ENCODE results near the gene RPS19. TPM values are rescaled to one million over a fixed set of nuclear protein-coding genes. Genes with fewer than 3 reads are reported as not detected.

The RPS19 gene
- total RNA-seq, 1 donor from 2014 or later, result 1,837 TPM

DNA sequence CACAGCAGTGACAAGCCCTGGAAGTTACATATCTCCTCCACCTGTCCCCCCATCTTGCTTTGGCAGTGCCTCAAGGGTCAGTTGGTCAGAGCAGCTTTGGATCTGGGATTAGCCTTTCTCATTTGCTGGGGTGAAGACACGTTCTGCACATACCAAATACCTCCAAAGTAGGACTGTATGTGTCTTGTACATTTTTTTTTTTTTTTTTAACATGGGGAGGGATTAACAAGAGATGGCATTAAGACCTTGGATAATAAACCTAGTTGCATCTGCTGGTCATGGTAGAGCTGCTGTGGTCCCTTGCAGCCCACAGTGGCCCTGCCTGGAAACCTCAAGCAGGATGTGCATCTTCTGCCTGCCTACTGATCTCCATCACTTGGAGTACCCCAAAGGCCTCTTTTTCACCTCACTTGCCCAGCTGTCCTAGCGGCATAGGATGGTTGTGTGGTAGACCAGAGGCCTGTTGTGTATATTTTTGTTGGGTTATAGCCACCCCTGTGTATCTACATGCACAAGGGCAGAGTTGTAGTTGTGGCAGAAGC is 2.5 kb downstream of the RPS19 start:
- no peak for DNase-seq (ENCODE audit: extremely low spot score, unreplicated experiment)
- H3K9me3 Mint-ChIP-seq (ENCODE audit: unreplicated experiment), result no peaks in the 10 kb centered on the region
- peak overlapping the region; percentile 18 for H3K4me3 Mint-ChIP-seq (ENCODE audit: unreplicated experiment)
- TF ChIP-seq, protein P1, sequence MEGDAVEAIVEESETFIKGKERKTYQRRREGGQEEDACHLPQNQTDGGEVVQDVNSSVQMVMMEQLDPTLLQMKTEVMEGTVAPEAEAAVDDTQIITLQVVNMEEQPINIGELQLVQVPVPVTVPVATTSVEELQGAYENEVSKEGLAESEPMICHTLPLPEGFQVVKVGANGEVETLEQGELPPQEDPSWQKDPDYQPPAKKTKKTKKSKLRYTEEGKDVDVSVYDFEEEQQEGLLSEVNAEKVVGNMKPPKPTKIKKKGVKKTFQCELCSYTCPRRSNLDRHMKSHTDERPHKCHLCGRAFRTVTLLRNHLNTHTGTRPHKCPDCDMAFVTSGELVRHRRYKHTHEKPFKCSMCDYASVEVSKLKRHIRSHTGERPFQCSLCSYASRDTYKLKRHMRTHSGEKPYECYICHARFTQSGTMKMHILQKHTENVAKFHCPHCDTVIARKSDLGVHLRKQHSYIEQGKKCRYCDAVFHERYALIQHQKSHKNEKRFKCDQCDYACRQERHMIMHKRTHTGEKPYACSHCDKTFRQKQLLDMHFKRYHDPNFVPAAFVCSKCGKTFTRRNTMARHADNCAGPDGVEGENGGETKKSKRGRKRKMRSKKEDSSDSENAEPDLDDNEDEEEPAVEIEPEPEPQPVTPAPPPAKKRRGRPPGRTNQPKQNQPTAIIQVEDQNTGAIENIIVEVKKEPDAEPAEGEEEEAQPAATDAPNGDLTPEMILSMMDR (IDR thresholded peaks at IDR 0.05), result no peak
- peaks cover 42% of the 10 kb centered on the region for H3K36me3 Mint-ChIP-seq (ENCODE audit: unreplicated experiment)
- H3K4me1 Mint-ChIP-seq (ENCODE audit: unreplicated experiment), result peaks cover 36% of the 10 kb centered on the region
- peaks cover under 1% of the 10 kb centered on the region for H3K27me3 Mint-ChIP-seq (ENCODE audit: unreplicated experiment)
- H3K27ac Mint-ChIP-seq (ENCODE audit: unreplicated experiment), result no peak overlapping the region

DNA sequence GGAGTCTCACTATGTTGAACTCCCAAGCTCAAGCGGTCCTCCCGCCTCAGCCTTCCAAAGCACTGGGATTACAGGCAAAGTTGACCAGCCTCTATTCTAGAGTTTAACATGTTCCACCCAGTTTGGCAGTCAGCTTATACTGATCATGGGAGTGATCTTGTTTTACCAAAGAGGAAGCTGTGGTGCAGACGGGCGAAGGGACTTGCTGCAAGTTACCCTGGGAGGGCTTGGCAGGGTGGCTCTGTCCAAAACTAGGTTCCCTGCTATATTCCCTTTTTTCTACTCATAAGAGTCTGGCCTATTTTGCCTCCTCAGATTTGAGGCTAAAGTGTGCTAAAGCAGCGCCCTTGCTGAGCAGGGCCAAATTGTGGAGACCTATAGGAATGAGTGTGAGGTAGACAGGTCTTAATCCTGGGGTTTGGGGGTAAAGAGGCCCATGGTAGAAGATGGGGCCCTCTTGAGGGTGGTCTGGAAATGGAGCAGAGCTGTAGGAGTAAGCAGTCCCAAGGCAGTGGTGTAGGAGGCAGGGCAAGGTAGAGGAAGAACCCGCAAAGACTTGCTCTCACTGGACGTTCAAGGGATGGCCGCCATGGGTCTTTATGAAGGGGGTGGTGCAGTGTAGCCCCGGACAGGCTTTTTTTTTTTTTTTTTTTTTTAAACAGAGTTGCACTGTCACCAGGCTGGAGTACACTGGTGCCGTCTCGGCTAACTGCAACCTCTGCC is 3.3 kb downstream of the RPS19 start:
- H3K36me3 Mint-ChIP-seq (ENCODE audit: unreplicated experiment), result peaks cover 48% of the 10 kb centered on the region
- no peak overlapping the region for H3K4me3 Mint-ChIP-seq (ENCODE audit: unreplicated experiment)
- TF ChIP-seq, protein P1 (IDR thresholded peaks at IDR 0.05), result no peak
- no peak overlapping the region for H3K27ac Mint-ChIP-seq (ENCODE audit: unreplicated experiment)
- no peaks in the 10 kb centered on the region for H3K9me3 Mint-ChIP-seq (ENCODE audit: unreplicated experiment)
- H3K27me3 Mint-ChIP-seq (ENCODE audit: unreplicated experiment), result no peaks in the 10 kb centered on the region
- DNase-seq (ENCODE audit: extremely low spot score, unreplicated experiment), result no peak
- H3K4me1 Mint-ChIP-seq (ENCODE audit: unreplicated experiment), result peaks cover 36% of the 10 kb centered on the region

DNA sequence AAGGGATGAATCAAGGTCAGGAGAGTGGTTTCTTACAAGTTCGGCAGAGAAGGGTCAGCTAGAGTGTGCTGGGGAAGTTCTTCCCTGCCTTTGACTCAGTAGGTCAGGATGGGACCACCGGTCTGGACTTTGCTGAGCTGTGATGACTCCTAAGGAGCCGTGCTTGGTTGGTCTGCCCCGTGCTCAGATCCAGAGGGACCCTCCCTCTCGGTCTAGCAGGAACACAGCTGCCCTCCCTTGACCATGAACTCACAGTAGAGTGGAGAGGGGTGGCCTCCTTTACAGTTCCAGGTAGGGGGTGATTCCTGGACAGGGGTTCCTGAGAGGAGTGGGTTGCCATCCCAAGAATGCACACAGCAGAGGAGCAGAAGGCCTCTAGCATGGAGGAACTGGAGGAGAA is 4.3 kb downstream of the RPS19 start:
- peaks cover 51% of the 10 kb centered on the region for H3K36me3 Mint-ChIP-seq (ENCODE audit: unreplicated experiment)
- H3K27ac Mint-ChIP-seq (ENCODE audit: unreplicated experiment), result no peak overlapping the region
- H3K27me3 Mint-ChIP-seq (ENCODE audit: unreplicated experiment), result no peaks in the 10 kb centered on the region

DNA sequence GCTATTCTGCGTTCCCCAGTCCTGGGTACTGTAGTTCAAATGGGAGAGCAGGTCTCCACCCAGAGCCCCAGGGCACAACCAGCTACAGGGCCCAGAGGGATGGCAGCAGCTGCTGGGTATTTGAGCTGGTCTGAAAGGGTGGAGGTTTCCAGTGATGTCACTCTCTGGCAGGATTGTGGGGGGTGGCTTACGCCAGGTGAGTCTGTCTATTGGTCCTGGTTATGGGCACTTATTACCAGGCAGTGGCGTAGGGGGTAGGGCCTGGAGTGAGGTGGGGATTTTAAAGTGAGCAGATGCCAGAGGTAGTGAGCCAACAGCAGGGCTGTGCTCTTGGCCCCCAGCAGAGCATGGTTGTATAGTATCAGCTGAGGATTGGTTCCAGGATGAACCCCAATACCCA is 6.2 kb downstream of the RPS19 start:
- Mint-ChIP-seq H3K36me3 (ENCODE audit: unreplicated experiment) (peaks cover 57% of the 10 kb centered on the region), H3K27ac (ENCODE audit: unreplicated experiment) (no peak overlapping the region), H3K4me3 (ENCODE audit: unreplicated experiment) (no peak overlapping the region), H3K4me1 (ENCODE audit: unreplicated experiment) (peaks cover 26% of the 10 kb centered on the region), H3K27me3 (ENCODE audit: unreplicated experiment) (no peaks in the 10 kb centered on the region), H3K9me3 (ENCODE audit: unreplicated experiment) (no peaks in the 10 kb centered on the region)
- DNase-seq (ENCODE audit: extremely low spot score, unreplicated experiment), result no peak
- TF ChIP-seq, protein P1 (IDR thresholded peaks at IDR 0.05), result no peak

More for the DNA sequence above, 4.3 kb downstream of the RPS19 start:
- H3K4me3 Mint-ChIP-seq (ENCODE audit: unreplicated experiment), result no peak overlapping the region
- no peak for DNase-seq (ENCODE audit: extremely low spot score, unreplicated experiment)
- H3K4me1 Mint-ChIP-seq (ENCODE audit: unreplicated experiment), result peaks cover 33% of the 10 kb centered on the region
- TF ChIP-seq, protein P1 (IDR thresholded peaks at IDR 0.05), result no peak
- no peaks in the 10 kb centered on the region for H3K9me3 Mint-ChIP-seq (ENCODE audit: unreplicated experiment)

DNA sequence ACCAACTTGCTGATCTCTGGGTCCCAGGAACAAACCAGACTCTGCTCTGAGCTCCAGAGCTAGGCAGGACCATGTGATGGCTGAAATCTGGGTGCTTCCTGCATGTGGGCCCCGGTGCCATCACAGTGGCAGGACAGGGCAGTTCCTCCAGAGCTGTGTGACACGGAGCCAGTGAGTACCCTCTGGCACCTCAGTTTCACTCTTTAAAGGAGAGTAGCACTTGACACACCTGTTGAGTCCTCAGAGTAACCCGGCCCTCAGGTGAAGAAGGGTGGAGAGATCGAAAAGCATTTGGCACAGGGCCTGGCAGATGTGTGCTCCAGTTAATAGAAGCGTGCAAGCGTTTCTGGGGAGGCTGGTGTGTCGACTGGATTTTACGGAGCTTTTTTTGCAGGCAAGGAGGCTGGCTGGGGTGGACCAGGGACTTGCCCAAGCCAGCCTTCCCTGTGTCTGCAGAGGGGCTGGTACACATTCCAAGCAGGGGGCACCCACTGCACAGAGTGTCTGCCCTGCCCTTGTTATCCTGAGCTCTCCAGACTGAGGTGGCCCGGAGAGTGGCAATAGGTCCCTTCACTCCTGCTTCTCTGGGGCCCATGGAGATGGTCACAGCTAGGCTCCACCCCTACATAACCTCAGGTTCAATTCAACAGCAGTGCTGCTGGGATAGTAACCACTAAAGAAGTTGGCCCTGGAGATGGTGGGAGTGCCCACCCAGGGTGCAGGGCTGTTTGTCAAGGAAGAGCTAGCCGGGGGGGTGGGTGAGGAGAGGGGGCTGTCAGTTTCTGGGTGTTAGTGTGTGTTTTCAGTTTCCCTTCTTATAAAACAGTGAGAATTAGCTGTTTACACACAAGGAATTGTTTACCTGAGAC is 8.3 kb downstream of the RPS19 start:
- Mint-ChIP-seq H3K9me3 (ENCODE audit: unreplicated experiment) (no peaks in the 10 kb centered on the region), H3K4me3 (ENCODE audit: unreplicated experiment) (no peak overlapping the region), H3K36me3 (ENCODE audit: unreplicated experiment) (peaks cover 40% of the 10 kb centered on the region), H3K4me1 (ENCODE audit: unreplicated experiment) (peaks cover 7% of the 10 kb centered on the region), H3K27ac (ENCODE audit: unreplicated experiment) (no peak overlapping the region), H3K27me3 (ENCODE audit: unreplicated experiment) (no peaks in the 10 kb centered on the region)
- TF ChIP-seq, protein P1 (IDR thresholded peaks at IDR 0.05), result no peak
- DNase-seq (ENCODE audit: extremely low spot score, unreplicated experiment), result no peak
